NCI-H226 (cell line): ENCODE measurements around the gene HEATR1.
A peak's percentile ranks its signal among the peaks of the same experiment; 100 is the strongest.
"Not testable (repeated sequence)": the region's sequence is repeated elsewhere in the genome, so short reads cannot be mapped to it uniquely, and the experiment has no call there.

Source experiments
- DNase-seq: peaks from one replicate; pipeline ENCODE4 v3.0.0-alpha.2; 2015

HEATR1 gene

DNA sequence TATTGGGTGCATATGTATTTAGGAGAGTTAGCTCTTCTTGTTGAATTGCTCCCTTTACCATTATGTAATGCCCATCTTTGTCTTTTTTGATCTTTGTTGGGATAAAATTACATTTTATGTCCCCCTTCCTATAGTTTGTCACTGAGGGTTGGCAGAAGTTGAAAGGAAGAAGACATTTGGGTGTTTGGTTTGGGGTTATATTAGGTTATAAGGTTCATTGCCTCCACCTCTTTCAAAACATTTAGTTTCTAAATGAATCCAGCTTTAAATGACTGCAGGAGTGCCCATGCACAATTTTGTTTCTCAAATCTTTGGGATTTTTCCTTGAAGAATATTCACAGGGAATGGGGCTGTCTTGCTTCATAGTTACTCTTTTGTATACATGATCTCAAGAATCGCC lies 95.1 kb downstream of the HEATR1 start:
- no peak for DNase-seq

GRCh38 chr1:236508593-236509027 lies 95.7 kb downstream of the HEATR1 start:
- no peak for DNase-seq

GRCh38 chr1:236507022-236507700 lies 97.2 kb downstream of the HEATR1 start:
- peak; percentile 82 for DNase-seq

GRCh38 chr1:236504338-236504737 lies 100.0 kb downstream of the HEATR1 start:
- DNase-seq = not testable (repeated sequence)

GRCh38 chr1:236502972-236503639 lies 101.2 kb downstream of the HEATR1 start:
- DNase-seq = peak; percentile 65

DNA sequence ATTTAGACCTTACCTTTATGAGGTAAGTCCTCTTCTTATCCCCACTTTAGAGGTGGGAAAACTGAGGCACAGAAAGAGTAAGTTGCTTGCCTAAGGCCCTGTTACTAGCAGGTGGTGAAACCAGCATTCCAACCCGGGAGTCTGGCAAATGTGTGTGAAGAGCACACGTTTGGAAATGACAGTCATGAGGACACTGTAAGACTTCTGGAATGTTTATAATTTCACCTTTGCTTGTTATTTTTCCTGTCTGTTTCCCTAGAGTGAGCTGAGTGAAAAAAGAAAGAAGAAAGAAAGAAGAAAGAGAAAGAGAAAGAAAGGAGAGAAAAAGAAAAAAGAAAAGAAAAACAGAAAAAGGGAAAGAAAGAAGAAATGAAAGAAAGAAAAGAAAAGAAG lies 101.7 kb downstream of the HEATR1 start:
- DNase-seq = peak; percentile 6

DNA sequence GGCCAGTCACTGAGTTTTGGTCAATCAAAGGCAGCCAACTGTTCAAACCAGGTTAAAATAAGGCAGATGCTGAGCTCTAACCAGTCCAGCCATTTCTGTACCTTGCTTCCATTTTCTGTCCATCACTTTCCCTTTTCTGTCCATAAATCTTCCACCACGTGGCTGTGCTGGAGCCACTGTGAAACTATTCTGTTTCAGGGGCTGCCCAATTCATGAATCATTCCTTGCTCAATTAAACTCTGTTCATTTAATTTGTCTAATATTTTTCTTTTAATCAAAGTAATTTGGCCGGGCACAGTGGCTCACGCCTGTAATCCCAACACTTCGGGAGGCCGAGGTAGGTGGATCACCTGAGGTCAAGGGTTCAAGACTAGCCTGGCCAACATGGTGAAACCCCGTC lies 103.2 kb downstream of the HEATR1 start:
- no peak for DNase-seq
